NCI-H82 treated with DMSO at 0.1 percent for 48 hours (cell line): ENCODE measurements around the gene FIBP.

Source experiments
- DNase-seq: peaks from one replicate; lab custom pipeline; 2025; ENCODE audit not compliant: unreplicated experiment; lab: John Stamatoyannopoulos, UW

FIBP gene

DNA sequence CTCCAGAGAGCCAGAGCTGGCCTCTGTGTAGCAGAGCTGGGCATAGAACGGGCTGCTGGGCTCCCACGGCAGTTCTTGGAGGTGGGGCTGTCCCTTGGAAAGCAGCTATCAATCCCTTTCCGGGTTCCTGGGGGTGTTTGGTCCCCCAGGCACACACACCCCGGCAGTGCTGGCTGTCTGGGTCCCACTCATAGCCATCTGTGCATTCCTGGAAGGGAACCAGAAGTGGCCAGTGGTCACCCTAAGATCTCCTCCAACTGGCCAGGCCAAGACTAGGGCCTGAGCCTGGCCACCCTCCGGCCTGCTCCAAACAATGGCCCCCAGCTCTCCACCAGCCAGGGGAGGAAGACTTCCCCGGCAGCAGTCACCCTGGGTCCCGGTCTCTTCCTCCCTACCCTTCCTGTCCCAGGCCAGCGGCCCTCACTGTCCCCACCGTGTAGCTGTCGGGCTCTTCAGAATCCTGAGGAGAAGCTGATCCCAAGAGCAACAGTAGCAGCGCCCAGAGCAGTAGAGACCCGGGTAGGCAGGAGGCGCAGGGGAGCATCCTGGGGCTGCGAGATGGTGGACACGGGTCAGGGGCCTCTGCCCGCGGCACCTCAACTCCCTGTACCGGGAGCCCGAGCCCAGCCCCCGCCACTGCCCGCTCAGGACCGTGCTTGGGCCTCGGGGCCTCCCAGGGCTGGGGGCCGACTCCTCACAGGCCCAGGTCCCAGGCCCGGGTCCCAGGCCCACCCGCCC is 16.3 kb downstream of the FIBP start:
- DNase-seq = no peak

DNA sequence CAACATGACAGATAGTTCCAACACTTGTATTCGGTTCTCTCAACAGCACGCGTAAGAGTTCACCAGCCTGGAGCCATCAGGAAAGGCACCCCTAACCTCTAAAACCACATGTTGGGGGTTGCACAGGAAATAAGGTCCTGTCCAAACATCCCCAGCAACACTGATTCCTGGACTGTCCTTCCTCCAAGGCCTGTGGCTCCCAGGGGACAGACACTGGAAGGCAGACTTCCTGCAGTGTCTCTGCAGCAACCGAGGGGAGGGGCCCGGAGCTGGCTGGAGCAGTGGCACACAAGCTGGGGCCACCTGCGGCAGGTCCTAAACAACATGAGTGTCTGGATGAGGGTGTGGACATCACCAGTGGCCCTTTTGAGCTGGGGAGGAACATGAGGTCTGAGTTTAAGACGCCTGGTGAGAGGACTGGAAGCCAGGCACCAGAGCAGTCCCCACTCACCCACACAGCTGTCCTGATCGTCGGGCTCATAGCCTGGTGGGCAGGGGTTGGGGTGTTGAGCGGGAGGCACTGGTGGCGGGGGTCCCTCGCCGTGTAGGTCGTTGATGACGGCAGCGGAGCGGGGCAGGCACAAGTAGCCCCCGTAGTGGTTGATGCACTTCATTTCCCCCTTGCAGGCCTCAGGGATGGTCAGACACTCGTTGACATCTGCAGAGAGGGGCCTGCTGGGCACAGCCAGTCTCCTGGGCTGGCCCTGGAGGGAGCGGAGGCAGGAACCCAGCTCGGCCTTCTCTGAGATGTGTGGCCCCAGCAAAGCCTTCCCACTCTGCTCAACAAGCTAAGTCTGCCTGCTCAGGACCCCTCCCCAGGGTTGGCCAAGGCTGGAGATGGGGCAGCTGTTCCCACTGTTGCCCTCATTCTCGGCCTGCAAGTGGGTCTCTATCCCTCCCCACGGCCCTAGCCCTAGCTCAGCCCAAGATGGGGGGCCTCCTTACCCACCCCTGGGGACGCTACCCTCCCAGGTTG is 17.3 kb downstream of the FIBP start:
- no peak for DNase-seq

DNA sequence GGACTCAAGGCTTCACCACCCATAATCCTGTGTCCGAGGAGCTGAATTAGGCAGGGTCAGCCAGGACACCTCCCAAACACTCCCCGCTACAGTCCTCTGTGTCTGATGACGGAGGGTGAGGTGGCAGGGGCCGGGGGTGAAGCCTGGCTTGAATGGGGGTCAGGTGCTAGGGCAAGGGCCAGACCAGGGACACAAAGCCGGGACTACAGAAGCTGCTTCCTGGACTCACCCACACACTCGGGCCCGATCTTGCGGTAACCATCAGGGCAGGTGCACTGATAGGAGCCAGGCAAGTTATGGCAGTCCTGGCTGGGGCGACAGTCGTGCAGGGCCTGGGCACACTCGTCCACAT is 18.0 kb downstream of the FIBP start:
- no peak for DNase-seq

DNA sequence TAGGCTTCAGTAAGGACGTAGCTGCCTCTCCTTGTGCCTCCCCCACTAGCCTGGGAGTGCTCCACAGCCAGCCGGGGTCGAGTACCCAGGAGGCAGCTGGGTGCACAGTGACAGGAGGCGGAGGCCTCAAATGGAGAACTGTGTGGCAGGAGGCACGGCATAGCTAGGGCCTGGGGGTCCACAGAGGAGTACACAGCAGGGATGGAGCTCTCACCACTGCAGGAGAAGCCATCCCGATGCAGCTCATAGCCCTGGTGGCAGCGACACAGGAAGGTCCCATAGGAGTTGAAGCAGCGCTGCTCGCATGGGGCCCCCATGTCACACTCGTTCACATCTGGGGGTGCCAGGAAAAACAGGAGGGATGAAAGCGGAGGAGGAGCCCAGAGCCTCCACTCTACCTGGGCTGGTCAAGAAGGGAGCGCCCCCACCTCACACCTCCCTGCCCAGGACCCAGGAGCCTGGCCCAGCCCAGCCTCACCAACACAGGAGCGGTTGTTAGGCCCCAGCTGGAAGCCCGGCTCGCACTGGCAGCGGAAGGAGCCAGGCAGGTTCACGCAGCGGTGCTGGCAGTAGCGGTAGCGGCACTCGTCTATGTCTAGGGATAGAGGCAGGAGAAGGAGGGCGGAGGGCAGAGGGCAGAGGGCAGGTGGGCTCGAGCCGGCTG is 18.5 kb downstream of the FIBP start:
- DNase-seq = no peak

DNA sequence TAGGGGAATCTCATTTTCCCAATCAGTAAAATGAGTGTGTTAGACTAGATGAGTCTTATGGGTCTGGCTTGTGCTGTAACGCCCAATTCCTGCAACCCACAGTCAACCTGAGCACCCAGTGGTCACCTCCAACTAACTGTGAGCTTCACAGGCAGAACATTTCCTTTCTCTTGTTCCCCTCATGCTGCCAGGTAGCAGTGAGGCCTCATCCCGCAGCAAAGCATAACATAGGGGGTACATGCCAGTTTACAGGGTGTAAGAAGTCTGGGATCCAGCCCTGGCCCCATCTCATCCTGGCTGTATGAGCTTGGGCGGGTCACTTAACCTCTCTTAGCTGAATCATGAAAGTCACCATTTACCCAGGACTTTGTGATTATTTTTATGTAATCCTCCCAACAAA is 19.4 kb downstream of the FIBP start:
- no peak for DNase-seq

DNA sequence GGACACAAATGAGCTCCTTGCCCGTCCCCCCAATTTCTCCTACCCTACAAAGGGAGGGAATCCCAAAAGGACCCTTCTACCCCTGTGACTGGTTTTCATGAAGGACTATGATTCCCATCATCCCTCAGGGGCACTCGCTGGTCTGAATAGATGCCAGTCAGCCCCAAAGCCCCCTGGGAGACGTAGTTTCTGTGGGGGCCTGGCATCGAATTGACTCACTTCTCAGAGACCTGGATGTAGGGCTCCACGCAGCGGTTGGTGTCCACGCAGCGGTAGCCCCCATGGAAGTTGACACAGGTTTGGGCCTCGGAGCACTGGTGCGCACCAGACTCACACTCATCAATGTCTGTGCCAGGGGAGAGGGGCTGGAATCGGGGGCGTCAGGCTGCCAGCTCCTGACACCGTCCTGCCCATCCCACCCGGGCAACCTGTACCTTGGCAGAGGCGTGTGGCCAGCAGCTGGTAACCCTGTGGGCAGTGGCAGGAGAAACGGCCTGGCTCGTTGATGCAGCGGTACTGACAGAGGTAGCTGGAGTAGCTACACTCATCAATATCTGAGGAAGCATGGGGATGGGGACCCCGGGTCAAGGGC is 20.1 kb downstream of the FIBP start:
- DNase-seq = no peak

DNA sequence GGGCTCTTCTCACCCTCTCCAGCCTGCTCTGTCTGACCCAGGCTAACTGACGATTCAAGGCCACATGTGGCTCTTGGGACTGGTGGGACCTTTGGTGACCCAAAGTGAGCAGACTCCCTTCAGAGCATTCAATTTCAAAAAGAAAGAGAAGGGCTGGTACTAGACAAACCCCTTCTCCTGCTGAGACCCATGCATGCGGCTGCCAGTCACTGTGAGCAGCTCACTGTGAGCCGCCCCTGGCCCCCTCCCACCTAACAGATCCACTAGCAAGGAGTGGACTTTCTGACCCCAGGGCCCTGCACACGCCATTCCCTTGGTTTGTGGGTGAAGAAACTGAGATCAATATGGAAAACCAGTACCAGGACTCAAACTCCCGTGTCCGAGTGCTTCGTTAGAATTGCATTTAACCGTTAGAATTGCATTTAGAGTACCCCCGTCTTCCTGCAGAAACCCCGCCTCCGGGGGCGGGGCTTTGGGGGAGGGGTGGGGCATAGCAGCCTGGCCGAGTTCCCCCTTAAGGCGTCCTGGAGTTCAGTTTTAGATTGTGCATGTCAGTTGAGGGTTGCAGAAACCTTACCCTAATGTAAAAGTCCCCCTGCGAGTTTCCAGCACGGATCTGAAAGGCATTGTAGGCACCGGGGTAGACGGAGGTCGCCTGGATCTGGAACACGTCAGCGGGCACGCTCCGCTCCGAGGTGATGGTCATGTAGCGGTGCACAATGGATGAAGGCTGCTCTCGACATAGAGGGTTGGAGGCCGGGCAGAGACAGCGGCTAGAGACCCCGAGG is 20.8 kb downstream of the FIBP start:
- no peak for DNase-seq

DNA sequence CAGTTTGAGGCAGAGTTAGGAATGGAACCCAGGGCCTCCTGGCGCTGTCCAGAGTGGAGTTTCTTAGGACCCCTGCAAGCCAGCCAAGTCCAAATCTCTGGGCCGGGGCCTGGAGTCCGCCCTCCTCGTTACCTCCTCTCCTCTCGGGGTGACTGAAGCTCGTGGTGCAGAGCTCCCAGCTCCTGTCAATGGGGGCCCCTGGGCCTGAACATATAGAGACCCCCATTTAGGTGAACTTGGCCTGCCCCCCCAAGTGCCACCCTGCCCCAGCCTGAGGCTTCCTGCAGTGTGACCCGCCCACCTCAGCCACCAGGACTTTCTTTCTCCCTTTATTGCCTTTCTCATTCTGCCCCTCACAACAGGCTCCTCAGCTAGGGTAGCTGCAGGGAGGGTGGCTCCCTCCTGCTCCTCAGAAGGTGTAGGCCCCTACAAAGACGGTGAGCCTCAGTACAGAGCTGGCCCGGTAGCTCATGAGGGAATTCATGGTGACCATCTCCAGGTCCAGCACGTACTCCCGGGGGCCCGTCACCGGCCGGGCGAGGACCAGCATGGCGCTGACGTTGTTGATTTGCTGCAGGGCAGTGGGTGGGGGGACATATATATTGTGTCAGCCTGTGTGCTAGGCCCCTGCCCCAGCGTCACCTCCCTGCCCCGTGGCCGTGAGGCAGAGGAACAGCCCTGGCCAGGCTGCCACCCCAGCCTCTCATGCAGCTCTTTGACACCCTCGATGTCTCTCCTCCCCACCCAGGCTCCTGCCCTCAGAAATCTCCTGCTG is 21.6 kb downstream of the FIBP start:
- no peak for DNase-seq

DNA sequence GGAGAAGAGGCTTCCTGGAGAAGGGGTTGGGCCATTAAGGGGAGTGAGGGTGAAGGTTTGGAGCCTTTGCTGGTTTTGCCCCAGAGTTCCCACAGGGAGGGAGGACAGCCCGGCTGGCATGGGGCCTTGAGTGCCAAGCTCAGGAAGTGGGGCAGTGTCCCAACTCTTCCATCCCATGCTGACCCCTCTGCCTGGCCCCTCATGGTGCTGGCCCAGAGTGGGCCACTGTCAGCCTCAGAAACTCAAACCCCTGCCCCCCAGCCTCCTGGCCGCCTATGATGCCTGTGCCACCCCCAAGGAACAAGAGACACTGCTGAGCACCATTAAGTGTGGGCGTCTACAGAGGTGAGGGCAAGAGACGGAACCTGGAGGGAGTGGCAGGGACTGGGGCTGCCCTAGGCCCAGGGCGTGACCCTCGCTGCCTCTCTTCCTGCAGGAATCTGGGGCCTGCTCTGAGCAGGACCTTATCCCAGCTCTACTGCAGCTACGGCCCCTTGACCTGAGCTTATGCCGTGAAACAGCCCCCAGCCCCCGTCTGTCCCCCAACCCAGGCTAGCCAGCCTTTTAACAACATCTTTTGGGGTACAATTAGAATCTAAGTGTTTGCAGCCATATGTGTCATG is 22.6 kb downstream of the FIBP start:
- DNase-seq = no peak

DNA sequence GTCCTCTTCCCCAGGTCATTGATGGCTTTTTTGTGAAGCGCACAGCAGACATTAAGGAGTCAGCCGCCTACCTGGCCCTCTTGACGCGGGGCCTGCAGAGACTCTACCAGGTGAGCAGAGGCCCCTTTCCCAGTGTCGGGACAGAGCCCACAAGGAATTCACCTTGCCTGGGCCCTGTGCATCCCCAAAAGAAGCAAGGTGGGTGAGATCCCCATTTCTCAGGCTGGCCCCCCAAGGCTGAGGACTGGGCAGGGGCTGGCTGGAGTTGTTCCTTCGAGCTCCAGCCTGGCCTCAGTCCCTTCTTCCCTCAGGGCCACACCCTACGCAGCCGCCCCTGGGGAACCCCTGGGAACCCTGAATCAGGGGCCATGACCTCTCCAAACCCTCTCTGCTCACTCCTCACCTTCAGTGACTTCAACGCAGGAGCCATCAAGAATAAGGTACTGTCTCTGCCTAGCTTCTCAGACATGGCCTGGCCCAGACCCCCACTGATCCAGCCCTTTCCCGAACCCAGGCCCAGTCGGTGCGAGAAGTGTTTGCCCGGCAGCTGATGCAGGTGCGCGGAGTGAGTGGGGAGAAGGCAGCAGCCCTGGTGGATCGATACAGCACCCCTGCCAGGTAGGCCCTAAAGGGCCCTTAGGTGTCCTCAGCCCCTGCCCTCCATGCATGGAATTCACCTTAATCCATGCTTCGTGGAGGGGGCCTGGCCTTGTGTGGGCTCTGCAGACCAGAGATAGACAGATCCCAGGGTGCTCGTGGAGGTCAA is 23.4 kb downstream of the FIBP start:
- no peak for DNase-seq

DNA sequence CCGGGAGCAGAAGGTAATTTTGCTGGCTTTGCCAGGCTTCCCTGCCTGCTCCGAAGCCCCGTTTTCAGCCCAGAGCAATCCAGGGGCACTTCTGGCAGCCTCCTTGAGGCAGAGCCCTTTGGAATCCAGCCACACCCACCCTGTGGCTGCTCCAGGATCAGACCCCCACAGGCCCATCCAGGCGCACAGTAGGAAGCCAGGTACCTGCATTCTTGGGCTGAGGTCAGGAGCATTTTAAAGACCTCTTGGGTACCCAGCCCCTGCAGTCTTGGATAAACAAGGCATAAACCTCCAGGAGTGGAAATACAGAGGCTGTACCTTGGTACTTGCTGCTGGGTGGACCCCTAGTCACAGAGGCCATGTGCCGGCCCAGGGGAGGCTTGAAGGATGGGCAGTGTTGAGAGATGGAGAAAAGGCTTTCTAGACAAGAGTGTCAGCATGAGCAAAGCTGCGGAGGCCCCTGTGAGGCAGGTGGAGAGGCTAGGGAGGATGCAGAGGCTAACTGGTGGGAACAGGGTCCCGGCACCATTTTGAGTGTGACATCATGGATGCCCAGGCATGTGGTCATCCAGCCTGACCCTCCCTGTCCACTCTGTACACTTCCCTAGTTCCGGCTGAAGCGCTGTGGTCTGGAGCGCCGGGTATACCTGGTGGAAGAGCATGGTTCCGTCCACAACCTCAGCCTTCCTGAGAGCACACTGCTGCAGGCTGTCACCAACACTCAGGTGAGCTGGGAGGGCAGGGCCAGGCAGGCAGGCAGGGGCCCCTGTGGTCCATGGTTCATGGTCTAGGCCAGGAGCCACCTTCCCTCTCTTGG is 24.2 kb downstream of the FIBP start:
- DNase-seq = no peak

DNA sequence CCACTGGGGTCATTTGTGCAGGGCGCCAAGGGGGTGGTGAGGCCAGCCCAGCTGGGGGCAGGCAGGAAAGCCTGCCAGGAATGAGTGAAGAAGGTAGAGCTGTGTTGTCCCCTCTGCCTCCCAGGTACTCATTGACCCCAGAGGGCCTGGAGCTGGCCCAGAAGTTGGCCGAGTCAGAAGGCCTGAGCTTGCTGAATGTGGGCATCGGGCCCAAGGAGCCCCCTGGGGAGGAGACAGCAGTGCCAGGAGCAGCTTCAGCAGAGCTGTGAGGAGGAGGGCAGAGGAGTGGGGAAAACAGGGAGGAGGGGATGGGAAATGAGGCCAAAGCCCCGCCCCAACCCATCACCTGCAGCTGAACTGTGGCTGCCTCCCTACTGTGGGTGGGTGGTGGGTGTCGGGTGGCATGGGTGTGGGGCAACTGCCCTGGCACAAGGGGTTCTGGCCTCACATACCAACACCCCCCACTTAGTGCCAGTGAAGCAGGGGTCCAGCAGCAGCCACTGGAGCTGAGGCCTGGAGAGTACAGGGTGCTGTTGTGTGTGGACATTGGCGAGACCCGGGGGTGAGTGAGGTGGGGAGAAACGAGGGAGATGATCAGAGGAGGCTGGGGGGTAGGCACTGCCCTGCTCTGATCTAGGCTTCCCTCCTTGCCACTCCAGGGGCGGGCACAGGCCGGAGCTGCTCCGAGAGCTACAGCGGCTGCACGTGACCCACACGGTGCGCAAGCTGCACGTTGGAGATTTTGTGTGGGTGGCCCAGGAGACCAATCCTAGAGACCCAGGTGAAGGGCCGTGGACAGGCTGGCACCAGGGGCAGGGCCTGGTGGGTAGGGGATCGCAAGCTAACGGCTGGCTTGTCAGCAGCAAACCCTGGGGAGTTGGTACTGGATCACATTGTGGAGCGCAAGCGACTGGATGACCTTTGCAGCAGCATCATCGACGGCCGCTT is 25.1 kb downstream of the FIBP start:
- DNase-seq = no peak

DNA sequence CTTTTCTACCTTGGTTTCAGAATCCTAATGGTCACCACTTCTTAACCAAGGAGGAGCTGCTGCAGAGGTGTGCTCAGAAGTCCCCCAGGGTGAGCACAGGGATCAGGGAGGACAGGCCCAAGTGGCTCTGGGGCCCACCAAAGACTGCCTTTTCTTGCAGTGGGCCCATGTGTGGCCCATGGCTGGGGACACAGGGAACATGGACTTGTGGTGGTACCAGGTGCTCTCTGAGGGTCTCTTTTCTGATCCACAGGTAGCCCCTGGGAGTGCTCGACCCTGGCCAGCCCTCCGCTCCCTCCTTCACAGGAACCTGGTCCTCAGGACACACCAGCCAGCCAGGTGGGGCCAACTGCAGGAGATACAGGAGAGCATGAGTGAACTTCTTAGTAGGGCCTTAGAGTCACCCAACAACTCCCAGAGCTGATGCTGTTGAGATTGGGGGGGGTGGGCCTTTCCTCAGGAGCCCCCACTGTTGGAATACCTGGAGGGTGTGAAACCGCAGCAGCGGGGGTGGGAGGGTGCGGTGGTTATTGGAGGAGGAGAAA is 26.0 kb downstream of the FIBP start:
- no peak for DNase-seq

DNA sequence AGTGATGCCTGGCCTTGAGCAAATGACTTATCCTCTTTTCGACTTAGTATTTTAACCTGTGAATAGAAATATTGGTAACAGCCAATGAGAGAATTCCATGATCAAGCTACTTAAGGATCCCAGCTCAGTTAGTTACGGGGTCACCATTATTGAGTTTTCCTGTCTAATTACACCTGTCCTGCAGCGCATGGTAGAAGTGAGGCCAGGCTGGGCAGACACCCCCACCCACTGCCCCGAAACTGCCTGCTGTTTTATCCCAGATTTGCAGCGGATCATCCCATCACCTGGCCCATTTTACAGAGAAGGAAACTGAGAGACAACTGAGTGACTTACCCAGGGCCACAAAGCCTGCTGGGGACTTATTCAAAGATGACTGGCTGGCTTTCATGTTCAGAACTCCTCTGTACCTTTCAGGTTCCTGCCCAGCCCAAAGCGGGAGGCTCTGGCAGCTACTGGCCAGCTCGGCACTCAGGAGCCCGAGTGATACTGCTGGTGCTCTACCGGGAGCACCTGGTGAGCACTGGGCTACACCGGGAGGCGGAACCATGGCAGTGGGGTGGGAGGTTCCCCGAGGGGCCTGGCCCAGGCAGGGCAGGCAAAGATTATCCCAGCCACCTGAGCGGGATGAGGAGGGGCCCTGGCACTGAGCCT is 26.6 kb downstream of the FIBP start:
- DNase-seq = no peak

DNA sequence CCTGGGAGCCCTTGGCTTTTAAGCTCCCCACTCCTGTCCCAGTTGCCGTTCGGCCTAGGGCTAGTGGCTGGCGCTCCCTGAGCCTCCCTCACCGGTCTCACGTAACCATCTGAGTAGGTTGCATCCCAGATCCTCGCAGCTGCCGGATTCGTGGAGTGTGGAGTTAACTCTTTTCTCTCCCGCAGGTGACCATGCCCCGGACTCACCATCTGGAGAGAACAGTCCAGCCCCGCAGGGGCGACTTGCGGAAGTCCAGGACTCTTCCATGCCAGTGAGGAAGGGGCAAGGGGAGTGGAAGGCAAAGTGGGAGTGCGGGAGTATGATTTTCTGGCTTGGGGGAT is 27.1 kb downstream of the FIBP start:
- DNase-seq = no peak
